ENCODE measurements around the gene MATN3. TPM values are rescaled to one million over a fixed set of nuclear protein-coding genes. Genes with fewer than 3 reads are reported as not detected.

The MATN3 gene
- polyA plus RNA-seq, 1 donor (not counting 4 experiments of a cell fraction or from before 2014, with no cell fraction given), result 1.4 TPM

DNA sequence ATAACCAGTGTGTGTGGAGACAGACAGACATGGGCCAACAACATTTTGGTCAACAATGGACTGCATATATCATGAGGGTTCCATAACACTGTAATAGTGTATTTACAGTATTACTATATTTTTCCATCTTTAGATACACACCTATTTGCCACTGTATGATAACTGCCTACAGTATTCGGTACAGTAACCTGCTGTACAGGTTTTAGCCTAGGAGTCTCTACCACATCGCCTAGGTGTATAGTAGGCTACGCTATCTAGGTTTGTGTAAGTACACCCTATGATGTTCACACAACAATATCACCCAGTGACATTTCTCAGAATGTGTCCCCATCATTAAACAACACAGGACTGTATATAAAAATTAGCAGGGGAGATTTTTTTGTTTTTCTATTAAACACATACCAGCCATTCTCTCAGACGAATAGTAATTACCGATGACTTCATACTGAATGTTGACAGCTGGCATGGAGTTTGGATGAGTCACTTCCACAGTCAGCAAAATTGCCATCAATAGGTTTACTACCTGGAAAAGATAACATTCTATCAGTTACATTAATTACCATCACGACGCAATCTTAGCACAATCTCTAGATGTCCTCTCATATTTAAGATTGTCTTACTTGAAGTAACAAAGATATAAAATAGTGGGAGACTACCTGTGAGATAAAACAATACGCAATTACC is 28.2 kb upstream of the MATN3 start:
- DNase-seq (ENCODE audit: low read depth, low spot score), result no peak
- Histone ChIP-seq H3K36me3 (ENCODE audit: control insufficient read depth in 2 of 2, extremely low read depth in 1 of 2, insufficient read depth in 2 of 2, low read length in 2 of 2) (peaks cover 13 to 19% of the 10 kb centered on the region in 2 experiments), H3K9ac (ENCODE audit: control insufficient read depth, extremely low read depth, insufficient read depth, low read length) (no peak overlapping the region), H3K4me2 (ENCODE audit: control insufficient read depth, extremely low read depth, insufficient read depth, low read depth, low read length) (no peak overlapping the region), H3K4me1 (ENCODE audit: control insufficient read depth, extremely low read depth, insufficient read depth, low read length) (peaks cover 14% of the 10 kb centered on the region), H3K9me1 (ENCODE audit: control insufficient read depth, extremely low read depth, insufficient read depth, low read length) (no peaks in the 10 kb centered on the region), H3K4me3 (ENCODE audit: control insufficient read depth in 2 of 3, extremely low read depth in 1 of 3, insufficient read depth in 2 of 3, low read depth in 1 of 3, low read length in 3 of 3) (no peak overlapping the region), H3K9me3 (ENCODE audit: control insufficient read depth, low read depth, low read length) (no peaks in the 10 kb centered on the region), H3K79me2 (ENCODE audit: control insufficient read depth, insufficient read depth, low read length) (peaks cover 61% of the 10 kb centered on the region), H2AFZ (ENCODE audit: control insufficient read depth, low read length) (no peak overlapping the region), H3K27ac (ENCODE audit: control insufficient read depth, insufficient read depth, low read length) (no peak overlapping the region), H3K27me3 (ENCODE audit: control insufficient read depth, extremely low read depth, insufficient read depth, low read length) (no peaks in the 10 kb centered on the region), H4K20me1 (ENCODE audit: control insufficient read depth, extremely low read depth, insufficient read depth, low read length) (no peaks in the 10 kb centered on the region)
- TF ChIP-seq, protein P1, sequence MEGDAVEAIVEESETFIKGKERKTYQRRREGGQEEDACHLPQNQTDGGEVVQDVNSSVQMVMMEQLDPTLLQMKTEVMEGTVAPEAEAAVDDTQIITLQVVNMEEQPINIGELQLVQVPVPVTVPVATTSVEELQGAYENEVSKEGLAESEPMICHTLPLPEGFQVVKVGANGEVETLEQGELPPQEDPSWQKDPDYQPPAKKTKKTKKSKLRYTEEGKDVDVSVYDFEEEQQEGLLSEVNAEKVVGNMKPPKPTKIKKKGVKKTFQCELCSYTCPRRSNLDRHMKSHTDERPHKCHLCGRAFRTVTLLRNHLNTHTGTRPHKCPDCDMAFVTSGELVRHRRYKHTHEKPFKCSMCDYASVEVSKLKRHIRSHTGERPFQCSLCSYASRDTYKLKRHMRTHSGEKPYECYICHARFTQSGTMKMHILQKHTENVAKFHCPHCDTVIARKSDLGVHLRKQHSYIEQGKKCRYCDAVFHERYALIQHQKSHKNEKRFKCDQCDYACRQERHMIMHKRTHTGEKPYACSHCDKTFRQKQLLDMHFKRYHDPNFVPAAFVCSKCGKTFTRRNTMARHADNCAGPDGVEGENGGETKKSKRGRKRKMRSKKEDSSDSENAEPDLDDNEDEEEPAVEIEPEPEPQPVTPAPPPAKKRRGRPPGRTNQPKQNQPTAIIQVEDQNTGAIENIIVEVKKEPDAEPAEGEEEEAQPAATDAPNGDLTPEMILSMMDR (optimal IDR thresholded peaks at IDR 0.05 in 1 of 3, IDR thresholded peaks at IDR 0.05 in 1 of 3, conservative IDR thresholded peaks at IDR 0.05 in 1 of 3; ENCODE audit: extremely low read depth in 1 of 3, insufficient read depth in 2 of 3, low read length in 3 of 3), result no peak
- no peak for TF ChIP-seq EZH2 (IDR thresholded peaks at IDR 0.05; ENCODE audit: low read length)
- FAIRE-seq, result no peak
- dilution Hi-C loops (cut with MboI; ENCODE audit: extremely low pct_ligation_motif_present, low sequenced_read_pairs), result no loop called here

DNA sequence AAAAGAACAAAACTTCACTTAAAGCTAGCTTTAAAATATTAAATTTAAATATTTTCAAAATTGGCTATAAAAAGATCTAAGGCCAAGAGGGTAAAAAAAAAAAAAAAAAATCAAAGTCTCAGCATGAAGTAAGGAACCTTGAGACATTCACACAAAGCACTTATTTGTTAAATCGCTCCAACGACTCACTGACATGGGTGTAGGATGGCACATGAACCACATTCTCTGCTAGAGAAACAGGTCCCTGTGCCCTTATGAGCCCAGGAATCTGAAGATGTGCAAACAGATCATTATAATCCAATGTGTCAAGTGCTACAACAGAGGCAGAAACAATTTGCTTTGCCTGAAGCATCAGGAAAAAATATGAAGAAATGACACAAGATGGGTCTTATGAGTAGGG is 25.2 kb upstream of the MATN3 start:
- dilution Hi-C loops (cut with MboI; ENCODE audit: extremely low pct_ligation_motif_present, low sequenced_read_pairs), result no loop called here
- Histone ChIP-seq H3K4me2 (ENCODE audit: control insufficient read depth, extremely low read depth, insufficient read depth, low read depth, low read length) (no peak overlapping the region), H3K9ac (ENCODE audit: control insufficient read depth, extremely low read depth, insufficient read depth, low read length) (no peak overlapping the region), H3K4me3 (ENCODE audit: control insufficient read depth in 2 of 3, extremely low read depth in 1 of 3, insufficient read depth in 2 of 3, low read depth in 1 of 3, low read length in 3 of 3) (no peak overlapping the region), H3K79me2 (ENCODE audit: control insufficient read depth, insufficient read depth, low read length) (peaks cover 34% of the 10 kb centered on the region), H2AFZ (ENCODE audit: control insufficient read depth, low read length) (no peak overlapping the region), H3K9me1 (ENCODE audit: control insufficient read depth, extremely low read depth, insufficient read depth, low read length) (no peaks in the 10 kb centered on the region), H3K27ac (ENCODE audit: control insufficient read depth, insufficient read depth, low read length) (no peak overlapping the region), H4K20me1 (ENCODE audit: control insufficient read depth, extremely low read depth, insufficient read depth, low read length) (no peaks in the 10 kb centered on the region), H3K9me3 (ENCODE audit: control insufficient read depth, low read depth, low read length) (no peaks in the 10 kb centered on the region), H3K36me3 (ENCODE audit: control insufficient read depth in 2 of 2, extremely low read depth in 1 of 2, insufficient read depth in 2 of 2, low read length in 2 of 2) (peaks cover 25 to 39% of the 10 kb centered on the region in 2 experiments), H3K4me1 (ENCODE audit: control insufficient read depth, extremely low read depth, insufficient read depth, low read length) (peaks cover 14% of the 10 kb centered on the region), H3K27me3 (ENCODE audit: control insufficient read depth, extremely low read depth, insufficient read depth, low read length) (no peaks in the 10 kb centered on the region)
- TF ChIP-seq EZH2 (IDR thresholded peaks at IDR 0.05; ENCODE audit: low read length), result no peak
- TF ChIP-seq, protein P1 (optimal IDR thresholded peaks at IDR 0.05 in 1 of 3, IDR thresholded peaks at IDR 0.05 in 1 of 3, conservative IDR thresholded peaks at IDR 0.05 in 1 of 3; ENCODE audit: extremely low read depth in 1 of 3, insufficient read depth in 2 of 3, low read length in 3 of 3), result no peak
- FAIRE-seq (no peak), DNase-seq (ENCODE audit: low read depth, low spot score) (no peak)

Data from keratinocyte (primary cell).